Liver (tissue), 9 donors: ENCODE results near the gene C16orf74. TPM values are rescaled to one million over a fixed set of nuclear protein-coding genes. Genes with fewer than 3 reads are reported as not detected.

Experiments used
- DNase-seq: peaks from one replicate; pipeline ENCODE4 v3.0.0-alpha.2; 2017; ENCODE audit warnings: low spot score
- H3K27ac ChIP-seq, 2 donors: one replicate each; pipeline ENCODE4 v1.7.0; 2013; ENCODE audit warnings: inconsistent platforms in 2 of 2, low read length in 2 of 2, control low read depth in 1 of 2, low read depth in 1 of 2, mild to moderate bottlenecking in 1 of 2
- H3K27me3 ChIP-seq, 4 donors: one replicate each; pipeline versions ENCODE4 v1.6.1 to v1.7.0; 2013; ENCODE audit warnings: low read length in 3 of 4, inconsistent platforms in 1 of 4, mild to moderate bottlenecking in 1 of 4, moderate library complexity in 1 of 4; ENCODE audit not compliant: control insufficient read depth in 4 of 4, insufficient read depth in 4 of 4
- H3K36me3 ChIP-seq, 4 donors: one replicate each; pipeline versions ENCODE4 v1.6.1 to v1.7.0; 2013; ENCODE audit warnings: low read length in 3 of 4, mild to moderate bottlenecking in 3 of 4, low read depth in 1 of 4, moderate library complexity in 1 of 4; ENCODE audit not compliant: control insufficient read depth in 4 of 4, insufficient read depth in 3 of 4
- H3K4me1 ChIP-seq, 4 donors: one replicate each; pipeline versions ENCODE4 v1.6.1 to v1.7.0; 2013; ENCODE audit warnings: low read length in 3 of 4, mild to moderate bottlenecking in 3 of 4, moderate library complexity in 1 of 4; ENCODE audit not compliant: control insufficient read depth in 4 of 4, insufficient read depth in 4 of 4
- H3K4me3 ChIP-seq, 3 donors: one replicate each; pipeline versions ENCODE4 v1.6.1 to v1.7.0; 2013; ENCODE audit warnings: low read length in 3 of 3, control low read depth in 1 of 3, low read depth in 1 of 3, mild to moderate bottlenecking in 1 of 3
- H3K9ac ChIP-seq, 2 donors: one replicate each; pipeline ENCODE4 v1.7.0; 2013; ENCODE audit warnings: low read length in 2 of 2, mild to moderate bottlenecking in 2 of 2, moderate library complexity in 2 of 2, control low read depth in 1 of 2, low read depth in 1 of 2
- H3K9me3 ChIP-seq, 4 donors: one replicate each; pipeline versions ENCODE4 v1.6.1 to v1.7.0; 2013; ENCODE audit warnings: low read length in 3 of 4; ENCODE audit not compliant: control insufficient read depth in 4 of 4
- FOXA2 ChIP-seq: IDR thresholded peaks from 2 replicates; pipeline ENCODE4 v1.6.1; 2016; ENCODE audit warnings: antibody characterized with exemption
- GABPA ChIP-seq, 2 donors: IDR thresholded peaks in 1 of 2; conservative IDR thresholded peaks in 1 of 2; 2 replicates each; pipeline ENCODE4 v1.6.1; 2016; ENCODE audit warnings: antibody characterized with exemption in 2 of 2, mild to moderate bottlenecking in 1 of 2, moderate library complexity in 1 of 2
- HNF4A ChIP-seq, 2 donors: conservative IDR thresholded peaks; 2 replicates each; pipeline ENCODE4 v1.6.1; 2016; ENCODE audit warnings: antibody characterized with exemption in 2 of 2, mild to moderate bottlenecking in 2 of 2
- NR2F2 ChIP-seq: IDR thresholded peaks from 2 replicates; pipeline ENCODE4 v1.6.1; 2016; ENCODE audit warnings: antibody characterized with exemption
- REST ChIP-seq: IDR thresholded peaks from 2 replicates; pipeline ENCODE4 v1.6.1; 2016; ENCODE audit warnings: antibody characterized with exemption, mild to moderate bottlenecking
- RXRA ChIP-seq, 2 donors: IDR thresholded peaks; 2 replicates each; pipeline ENCODE4 v1.6.1; 2017 to 2018; ENCODE audit warnings: antibody characterized with exemption in 2 of 2, mild to moderate bottlenecking in 1 of 2
- WGBS: extraction: QIAGEN DNeasy Blood & Tissue Kit; methylation state at CpG from one replicate; pipeline ENCODE4 v1.1.7; 2013; 5-methylcytosine and 5-hydroxymethylcytosine counted together
- polyA plus RNA-seq, 2 donors: library from polyadenylated mRNA; stranded (reverse) in 1 of 2; unstranded in 1 of 2; fragments of 200-250 nt in 1 of 2; fragments of >200 nt in 1 of 2; fragmentation: Nextera tagmentation in 1 of 2; extraction: Ambion mirVana in 1 of 2; gene quantifications; one replicate each; pipeline versions ENCODE4 v1.2.1 to v1.2.3, GENCODE V29; 2013 to 2015
- total RNA-seq, 2 donors: library from RNA; depleted of rRNA; stranded (reverse); fragments of >200 nt; gene quantifications; one replicate each; pipeline ENCODE4 v1.2.3, GENCODE V29; 2014
- TF ChIP-seq, protein P1 (sequence below): IDR thresholded peaks from 2 replicates; pipeline ENCODE4 v1.6.1; 2016; ENCODE audit warnings: antibody characterized with exemption
- TF ChIP-seq, protein P2 (sequence below): fragments of 150-350 bp; IDR thresholded peaks from 2 replicates; pipeline ENCODE4 v1.5.1; 2017; ENCODE audit warnings: improper control_type of control experiment, low read depth, low read length; ENCODE audit not compliant: missing input control
- TF ChIP-seq, protein P3 (sequence below): IDR thresholded peaks from 2 replicates; pipeline ENCODE4 v1.6.1; 2016; ENCODE audit warnings: antibody characterized with exemption
- donor health status: healthy.
- donor health status: healthy.
- donor health status: healthy.
- donor health status: healthy.
- donor health status: healthy.

The C16orf74 gene
- total and polyA plus RNA-seq, 4 donors = 0.37 to 0.75 (median 0.43) TPM

DNA sequence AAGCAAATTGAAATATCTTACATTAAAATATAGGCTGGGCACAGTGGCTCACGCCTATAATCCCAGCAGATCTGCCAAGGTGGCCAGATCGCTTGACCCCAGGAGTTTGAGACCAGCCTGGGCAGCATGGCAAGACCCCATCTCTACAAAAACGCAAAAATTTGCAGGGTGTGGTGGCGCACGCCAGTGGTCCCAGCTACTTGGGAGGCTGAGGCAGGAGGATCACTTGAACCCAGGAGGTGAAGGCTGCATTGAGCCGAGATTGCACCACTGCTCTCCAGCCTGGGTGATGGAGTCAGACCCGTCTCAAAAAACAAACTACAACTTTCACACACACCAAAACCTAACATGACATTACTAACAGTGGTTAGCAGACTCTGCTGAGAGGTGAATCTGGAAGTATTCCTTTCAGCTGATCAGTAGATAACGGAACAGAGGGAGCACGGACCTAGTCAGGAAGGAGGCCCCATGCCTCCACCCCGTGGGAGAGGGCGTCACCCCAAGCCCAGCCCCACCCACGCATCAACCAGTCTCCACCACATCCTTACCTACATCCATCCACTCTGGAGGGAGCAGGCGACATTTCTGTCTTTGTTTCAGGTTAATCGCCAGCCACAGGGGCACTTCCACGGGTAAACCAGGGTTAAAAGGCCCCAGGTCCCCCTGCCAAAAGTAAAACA lies 63.8 kb downstream of the C16orf74 start (continued):
- TF ChIP-seq, protein P1, sequence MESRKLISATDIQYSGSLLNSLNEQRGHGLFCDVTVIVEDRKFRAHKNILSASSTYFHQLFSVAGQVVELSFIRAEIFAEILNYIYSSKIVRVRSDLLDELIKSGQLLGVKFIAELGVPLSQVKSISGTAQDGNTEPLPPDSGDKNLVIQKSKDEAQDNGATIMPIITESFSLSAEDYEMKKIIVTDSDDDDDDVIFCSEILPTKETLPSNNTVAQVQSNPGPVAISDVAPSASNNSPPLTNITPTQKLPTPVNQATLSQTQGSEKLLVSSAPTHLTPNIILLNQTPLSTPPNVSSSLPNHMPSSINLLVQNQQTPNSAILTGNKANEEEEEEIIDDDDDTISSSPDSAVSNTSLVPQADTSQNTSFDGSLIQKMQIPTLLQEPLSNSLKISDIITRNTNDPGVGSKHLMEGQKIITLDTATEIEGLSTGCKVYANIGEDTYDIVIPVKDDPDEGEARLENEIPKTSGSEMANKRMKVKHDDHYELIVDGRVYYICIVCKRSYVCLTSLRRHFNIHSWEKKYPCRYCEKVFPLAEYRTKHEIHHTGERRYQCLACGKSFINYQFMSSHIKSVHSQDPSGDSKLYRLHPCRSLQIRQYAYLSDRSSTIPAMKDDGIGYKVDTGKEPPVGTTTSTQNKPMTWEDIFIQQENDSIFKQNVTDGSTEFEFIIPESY = no peak
- no peak for TF ChIP-seq HNF4A (conservative IDR thresholded peaks at IDR 0.05)

DNA sequence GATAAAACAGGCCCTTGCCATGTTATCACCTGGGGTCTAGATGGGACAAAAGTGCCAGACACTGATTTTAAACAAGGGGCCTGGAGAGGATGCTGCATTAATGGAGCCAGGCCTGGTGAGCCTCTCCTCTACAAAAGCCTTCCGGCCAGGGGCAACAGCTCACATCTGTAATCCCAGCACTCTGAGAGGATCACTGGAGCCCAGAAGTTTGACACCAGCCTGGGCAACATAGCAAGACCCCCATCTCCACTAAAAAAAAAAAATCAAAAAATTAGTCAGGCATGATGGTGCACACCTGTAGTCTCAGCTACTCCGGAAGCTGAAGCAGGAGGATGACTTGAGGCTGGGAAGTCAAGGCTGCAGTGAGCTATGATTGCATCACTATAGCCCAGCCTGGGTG lies 65.6 kb downstream of the C16orf74 start:
- 97% methylated on average over 2 of the region's 2 CpGs for WGBS

More for the DNA sequence above, 65.6 kb downstream of the C16orf74 start:
- no peak for DNase-seq
- Histone ChIP-seq H3K4me1 (peaks cover 6 to 20% (median 17%) of the 10 kb centered on the region in 4 donors), H3K36me3 (no peaks in the 10 kb centered on the region), H3K27ac (no peak overlapping the region), H3K9ac (no peak overlapping the region), H3K9me3 (no peaks in the 10 kb centered on the region), H3K4me3 (no peak overlapping the region), H3K27me3 (no peaks in the 10 kb centered on the region)
- TF ChIP-seq HNF4A (conservative IDR thresholded peaks at IDR 0.05) (no peak), NR2F2 (no peak), GABPA (IDR thresholded peaks at IDR 0.05 in 1 of 2, conservative IDR thresholded peaks at IDR 0.05 in 1 of 2) (no peak), FOXA2 (no peak), REST (no peak), RXRA (IDR thresholded peaks at IDR 0.05) (no peak)
- TF ChIP-seq, protein P2, sequence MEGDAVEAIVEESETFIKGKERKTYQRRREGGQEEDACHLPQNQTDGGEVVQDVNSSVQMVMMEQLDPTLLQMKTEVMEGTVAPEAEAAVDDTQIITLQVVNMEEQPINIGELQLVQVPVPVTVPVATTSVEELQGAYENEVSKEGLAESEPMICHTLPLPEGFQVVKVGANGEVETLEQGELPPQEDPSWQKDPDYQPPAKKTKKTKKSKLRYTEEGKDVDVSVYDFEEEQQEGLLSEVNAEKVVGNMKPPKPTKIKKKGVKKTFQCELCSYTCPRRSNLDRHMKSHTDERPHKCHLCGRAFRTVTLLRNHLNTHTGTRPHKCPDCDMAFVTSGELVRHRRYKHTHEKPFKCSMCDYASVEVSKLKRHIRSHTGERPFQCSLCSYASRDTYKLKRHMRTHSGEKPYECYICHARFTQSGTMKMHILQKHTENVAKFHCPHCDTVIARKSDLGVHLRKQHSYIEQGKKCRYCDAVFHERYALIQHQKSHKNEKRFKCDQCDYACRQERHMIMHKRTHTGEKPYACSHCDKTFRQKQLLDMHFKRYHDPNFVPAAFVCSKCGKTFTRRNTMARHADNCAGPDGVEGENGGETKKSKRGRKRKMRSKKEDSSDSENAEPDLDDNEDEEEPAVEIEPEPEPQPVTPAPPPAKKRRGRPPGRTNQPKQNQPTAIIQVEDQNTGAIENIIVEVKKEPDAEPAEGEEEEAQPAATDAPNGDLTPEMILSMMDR = no peak
- TF ChIP-seq, protein P3, sequence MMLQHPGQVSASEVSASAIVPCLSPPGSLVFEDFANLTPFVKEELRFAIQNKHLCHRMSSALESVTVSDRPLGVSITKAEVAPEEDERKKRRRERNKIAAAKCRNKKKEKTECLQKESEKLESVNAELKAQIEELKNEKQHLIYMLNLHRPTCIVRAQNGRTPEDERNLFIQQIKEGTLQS = no peak
